ENCODE data around the gene AP1G2.

The AP1G2 gene

GRCh38 chr14:23559010-23559925, 8.3 kb downstream of the AP1G2 start:
- TF ChIP-seq CTCF (IDR thresholded peaks at IDR 0.05): peak; percentile 99

GRCh38 chr14:23558346-23559009, 9.1 kb downstream of the AP1G2 start:
- TF ChIP-seq CTCF (IDR thresholded peaks at IDR 0.05): no peak

- TF ChIP-seq CTCF (IDR thresholded peaks at IDR 0.05): no peak
These were observed 9.6 kb downstream of the AP1G2 start for GRCh38 chr14:23557946-23558345.

- TF ChIP-seq CTCF (IDR thresholded peaks at IDR 0.05): no peak
These were observed 10.1 kb downstream of the AP1G2 start for GRCh38 chr14:23557521-23557920.

GRCh38 chr14:23556700-23557440, 10.7 kb downstream of the AP1G2 start:
- no peak for TF ChIP-seq CTCF (IDR thresholded peaks at IDR 0.05)

- TF ChIP-seq CTCF (IDR thresholded peaks at IDR 0.05): no peak
These were observed 11.5 kb downstream of the AP1G2 start, which contains the start of gene THTPA for GRCh38 chr14:23555882-23556699. Gene THTPA (plus strand): TSS chr14:23556271. CDS start chr14:23556758, 487 bp downstream.

- TF ChIP-seq CTCF (IDR thresholded peaks at IDR 0.05): no peak
These were observed 12.1 kb downstream of the AP1G2 start for GRCh38 chr14:23555533-23555881.
